Measurements from ENCODE around the gene PKD1L1. TPM values are rescaled to one million over a fixed set of nuclear protein-coding genes. Genes with fewer than 3 reads are reported as not detected.
"Not testable (repeated sequence)": the region's sequence is repeated elsewhere in the genome, so short reads cannot be mapped to it uniquely, and the experiment has no call there.

Gene PKD1L1
- polyA plus RNA-seq (2012; ENCODE audit: missing spikeins): not detected

GRCh38 chr7:47948141-47948790 is at the start of gene PKD1L1:
TSS of gene PKD1L1 (minus strand) at chr7:47948466. CDS start at chr7:47948440, 26 bp downstream.
- FAIRE-seq (no peak), DNase-seq (ENCODE audit: insufficient read length) (no peak)
- TF ChIP-seq POLR2A (IDR thresholded peaks at IDR 0.05; ENCODE audit: low read depth, low read length): no peak
- TF ChIP-seq POLR2AphosphoS5 (IDR thresholded peaks at IDR 0.05; ENCODE audit: low read depth, low read length): no peak
- TF ChIP-seq TAF1 (IDR thresholded peaks at IDR 0.05; ENCODE audit: borderline replicate concordance, low read depth, low read length): no peak

- DNase-seq (ENCODE audit: insufficient read length) (no peak), FAIRE-seq (no peak)
- TF ChIP-seq TAF1 (IDR thresholded peaks at IDR 0.05; ENCODE audit: borderline replicate concordance, low read depth, low read length) (no peak), POLR2A (IDR thresholded peaks at IDR 0.05; ENCODE audit: low read depth, low read length) (no peak), POLR2AphosphoS5 (IDR thresholded peaks at IDR 0.05; ENCODE audit: low read depth, low read length) (no peak)
Measured at GRCh38 chr7:47992446-47992845, 44.2 kb upstream of the PKD1L1 start.

GRCh38 chr7:47991741-47992311 is 43.6 kb upstream of the PKD1L1 start:
- 0 out of 2 replicates have a peak, but pooled peaks have one; percentile 31 for TF ChIP-seq TAF1 (IDR thresholded peaks at IDR 0.05; ENCODE audit: borderline replicate concordance, low read depth, low read length)
- peak; percentile 54; the same call in 1 of the 2 replicates for TF ChIP-seq POLR2A (IDR thresholded peaks at IDR 0.05; ENCODE audit: low read depth, low read length)
- peak; percentile 42; the same call in 1 of the 2 replicates for TF ChIP-seq POLR2AphosphoS5 (IDR thresholded peaks at IDR 0.05; ENCODE audit: low read depth, low read length)
- DNase-seq (ENCODE audit: insufficient read length): peak; percentile 77
- peak; percentile 91 for FAIRE-seq

- DNase-seq (ENCODE audit: insufficient read length): no peak
- peak; percentile 9 for FAIRE-seq
- no peak for TF ChIP-seq TAF1 (IDR thresholded peaks at IDR 0.05; ENCODE audit: borderline replicate concordance, low read depth, low read length)
- TF ChIP-seq POLR2AphosphoS5 (IDR thresholded peaks at IDR 0.05; ENCODE audit: low read depth, low read length): no peak
- no peak for TF ChIP-seq POLR2A (IDR thresholded peaks at IDR 0.05; ENCODE audit: low read depth, low read length)
Measured at GRCh38 chr7:47991270-47991669, 43.0 kb upstream of the PKD1L1 start.

- DNase-seq (ENCODE audit: insufficient read length): no peak
- no peak for TF ChIP-seq TAF1 (IDR thresholded peaks at IDR 0.05; ENCODE audit: borderline replicate concordance, low read depth, low read length)
- no peak for TF ChIP-seq POLR2A (IDR thresholded peaks at IDR 0.05; ENCODE audit: low read depth, low read length)
- FAIRE-seq: no peak
Measured at GRCh38 chr7:47990592-47990991, 42.3 kb upstream of the PKD1L1 start.

GRCh38 chr7:47989607-47990400 is 41.5 kb upstream of the PKD1L1 start:
- FAIRE-seq; DNase-seq (ENCODE audit: insufficient read length): not testable (repeated sequence)

- TF ChIP-seq TAF1 (IDR thresholded peaks at IDR 0.05; ENCODE audit: borderline replicate concordance, low read depth, low read length) (no peak), POLR2AphosphoS5 (IDR thresholded peaks at IDR 0.05; ENCODE audit: low read depth, low read length) (no peak), POLR2A (IDR thresholded peaks at IDR 0.05; ENCODE audit: low read depth, low read length) (no peak)
- DNase-seq (ENCODE audit: insufficient read length) (no peak), FAIRE-seq (no peak)
Measured at GRCh38 chr7:47988496-47989386, 40.5 kb upstream of the PKD1L1 start.

GRCh38 chr7:47982610-47983009 is 34.3 kb upstream of the PKD1L1 start:
- no peak for TF ChIP-seq POLR2A (IDR thresholded peaks at IDR 0.05; ENCODE audit: low read depth, low read length)
- TF ChIP-seq TAF1 (IDR thresholded peaks at IDR 0.05; ENCODE audit: borderline replicate concordance, low read depth, low read length): no peak
- no peak for TF ChIP-seq POLR2AphosphoS5 (IDR thresholded peaks at IDR 0.05; ENCODE audit: low read depth, low read length)
- FAIRE-seq (no peak), DNase-seq (ENCODE audit: insufficient read length) (no peak)

GRCh38 chr7:47980648-47981047 is 32.4 kb upstream of the PKD1L1 start:
- not testable (repeated sequence) for FAIRE-seq; DNase-seq (ENCODE audit: insufficient read length)

- FAIRE-seq (no peak), DNase-seq (ENCODE audit: insufficient read length) (no peak)
- TF ChIP-seq POLR2AphosphoS5 (IDR thresholded peaks at IDR 0.05; ENCODE audit: low read depth, low read length) (no peak), POLR2A (IDR thresholded peaks at IDR 0.05; ENCODE audit: low read depth, low read length) (no peak), TAF1 (IDR thresholded peaks at IDR 0.05; ENCODE audit: borderline replicate concordance, low read depth, low read length) (no peak)
Measured at GRCh38 chr7:47979832-47980181, 31.5 kb upstream of the PKD1L1 start.

GRCh38 chr7:47979145-47979831 is 31.0 kb upstream of the PKD1L1 start, which contains the start of gene HUS1:
TSS of gene HUS1 (minus strand) at chr7:47979615. CDS start at chr7:47979519, 96 bp downstream.
- FAIRE-seq (peak; percentile 99), DNase-seq (ENCODE audit: insufficient read length) (peak; percentile 84)
- peak; percentile 94 for TF ChIP-seq POLR2A (IDR thresholded peaks at IDR 0.05; ENCODE audit: low read depth, low read length)
- TF ChIP-seq POLR2AphosphoS5 (IDR thresholded peaks at IDR 0.05; ENCODE audit: low read depth, low read length): peak; percentile 94
- peak; percentile 78 for TF ChIP-seq TAF1 (IDR thresholded peaks at IDR 0.05; ENCODE audit: borderline replicate concordance, low read depth, low read length)
